HepG2 (cell line): ENCODE results near the gene NDE1. TPM values are rescaled to one million over a fixed set of nuclear protein-coding genes. Genes with fewer than 3 reads are reported as not detected.

ENCODE experiments used
- AKAP8 ChIP-seq: sonication (generic); formaldehyde crosslinking; IDR thresholded peaks from 2 replicates; pipeline ENCODE4 v1.5.1; 2020; ENCODE audit warnings: mild to moderate bottlenecking, missing genetic modification reagents
- BATF2 ChIP-seq: sonication (generic); formaldehyde crosslinking; IDR thresholded peaks from 2 replicates; pipeline ENCODE4 v1.8.0; 2022; ENCODE audit warnings: mild to moderate bottlenecking, missing genetic modification reagents, moderate library complexity
- ETV6 ChIP-seq: sonication (generic); formaldehyde crosslinking; conservative IDR thresholded peaks from 2 replicates; pipeline ENCODE4 v1.4.0; 2020; ENCODE audit warnings: missing genetic modification reagents
- FOXP1 ChIP-seq, 2 experiments: fragments of 450-650 bp in 1 of 2; IDR thresholded peaks; 2 replicates each; pipeline ENCODE4 v1.6.1; 2017 to 2018; ENCODE audit warnings: antibody characterized with exemption in 1 of 2
- HNF1A ChIP-seq, 2 experiments: sonication (generic) in 1 of 2; formaldehyde crosslinking in 1 of 2; IDR thresholded peaks; 2 replicates each; pipeline versions ENCODE4 v1.4.0 to v1.6.1; 2016 to 2020; ENCODE audit warnings: borderline replicate concordance in 1 of 2, low read depth in 1 of 2, mild to moderate bottlenecking in 1 of 2, missing genetic modification reagents in 1 of 2
- NFATC3 ChIP-seq: sonication (generic); formaldehyde crosslinking; IDR thresholded peaks from 2 replicates; pipeline ENCODE4 v1.5.1; 2020; ENCODE audit warnings: mild to moderate bottlenecking, missing genetic modification reagents
- SALL1 ChIP-seq: sonication (generic); formaldehyde crosslinking; IDR thresholded peaks from 2 replicates; pipeline ENCODE4 v1.8.0; 2022; ENCODE audit warnings: mild to moderate bottlenecking, missing genetic modification reagents
- SMARCC2 ChIP-seq: fragments of 450-650 bp; IDR thresholded peaks from 2 replicates; pipeline ENCODE4 v1.6.1; 2017; ENCODE audit warnings: antibody characterized with exemption, mild to moderate bottlenecking
- TSC22D2 ChIP-seq: sonication (generic); formaldehyde crosslinking; IDR thresholded peaks from 2 replicates; pipeline ENCODE4 v1.5.1; 2020; ENCODE audit warnings: missing genetic modification reagents, mild to moderate bottlenecking, borderline replicate concordance
- ZIK1 ChIP-seq: sonication (generic); formaldehyde crosslinking; IDR thresholded peaks from 2 replicates; pipeline ENCODE4 v1.5.0; 2020; ENCODE audit warnings: mild to moderate bottlenecking, low read depth, missing genetic modification reagents, borderline replicate concordance
- ZNF205 ChIP-seq: IDR thresholded peaks from 2 replicates; pipeline ENCODE4 v1.6.1; 2018; ENCODE audit warnings: missing biosample characterization, missing genetic modification reagents
- ZNF235 ChIP-seq: sonication (generic); formaldehyde crosslinking; IDR thresholded peaks from 2 replicates; pipeline ENCODE4 v1.8.1; 2023; ENCODE audit warnings: mild to moderate bottlenecking, missing genetic modification reagents, borderline replicate concordance
- ZNF253 ChIP-seq: sonication (generic); formaldehyde crosslinking; IDR thresholded peaks from 2 replicates; pipeline ENCODE4 v1.8.0; 2022; ENCODE audit warnings: mild to moderate bottlenecking, missing genetic modification reagents, borderline replicate concordance
- ZNF280B ChIP-seq: sonication (generic); formaldehyde crosslinking; IDR thresholded peaks from 2 replicates; pipeline ENCODE4 v1.5.0; 2020; ENCODE audit warnings: missing genetic modification reagents, mild to moderate bottlenecking, borderline replicate concordance
- ZNF362 ChIP-seq: sonication (generic); formaldehyde crosslinking; IDR thresholded peaks from 2 replicates; pipeline ENCODE4 v1.4.0; 2020; ENCODE audit warnings: missing genetic modification reagents, mild to moderate bottlenecking, borderline replicate concordance
- ZNF513 ChIP-seq: sonication (generic); formaldehyde crosslinking; conservative IDR thresholded peaks from 2 replicates; pipeline ENCODE4 v1.5.0; 2020; ENCODE audit warnings: missing genetic modification reagents
- ZNF572 ChIP-seq: sonication (generic); formaldehyde crosslinking; IDR thresholded peaks from 2 replicates; pipeline ENCODE4 v1.5.1; 2020; ENCODE audit warnings: mild to moderate bottlenecking, missing genetic modification reagents
- polyA plus RNA-seq, 8 experiments: library from polyadenylated mRNA; depleted of rRNA in 3 of 8; stranded (reverse) in 7 of 8; unstranded in 1 of 8; fragments of >200 nt; fragmentation: Illumina TruSeq in 4 of 8; extraction: Trizol in 4 of 8; gene quantifications; 2 replicates each; pipeline versions ENCODE4 v1.2.1 to v1.2.3, GENCODE V29; 2011 to 2016; ENCODE audit warnings: low read depth in 4 of 8, missing spikeins in 1 of 8, mixed read lengths in 1 of 8; ENCODE audit not compliant: insufficient read depth in 1 of 8
- total RNA-seq, 5 experiments: library from RNA; depleted of rRNA; stranded (reverse); fragments of >200 nt; fragmentation: Illumina TruSeq; extraction: Trizol; gene quantifications; 2 replicates each; pipeline ENCODE4 v1.2.3, GENCODE V29; 2016; ENCODE audit warnings: low read depth in 1 of 5

NDE1 gene
- total and polyA plus RNA-seq, 2 of the 13 experiments (the other 11 are each of a cell fraction or from before 2014, with no cell fraction given): 40.9 to 72.5 TPM

- no peak for TF ChIP-seq ZNF280B
- TF ChIP-seq TSC22D2 (CRISPR knock-in tag): no peak
- TF ChIP-seq SALL1: peak; percentile 78
- TF ChIP-seq ETV6 (CRISPR knock-in tag): peak; percentile 46; the same call in 1 of the 2 replicates
- 0 out of 2 replicates have a peak, but pooled peaks have one; percentile 44 for TF ChIP-seq AKAP8
- no peak; the same call in 1 of the 2 replicates for TF ChIP-seq ZIK1 (CRISPR knock-in tag)
- TF ChIP-seq ZNF572: no peak
- peak; percentile 72; the same call in 1 of the 2 replicates for TF ChIP-seq BATF2 (CRISPR knock-in tag)
- no peak for TF ChIP-seq ZNF235 (CRISPR knock-in tag)
- TF ChIP-seq HNF1A (IDR thresholded peaks at IDR 0.05; ENCODE audit: low read depth): no peak
- TF ChIP-seq HNF1A (CRISPR knock-in tag; IDR thresholded peaks at IDR 0.05; ENCODE audit: borderline replicate concordance): peak; percentile 34; the same call in 1 of the 2 replicates
- TF ChIP-seq SMARCC2: no peak
- TF ChIP-seq ZNF362 (CRISPR knock-in tag): peak; percentile 95
- TF ChIP-seq NFATC3: no peak
- no peak for TF ChIP-seq ZNF513 (CRISPR knock-in tag)
- TF ChIP-seq FOXP1 (IDR thresholded peaks at IDR 0.05): no peak
- no peak for TF ChIP-seq FOXP1 (CRISPR knock-in tag; IDR thresholded peaks at IDR 0.05)
- no peak; the same call in 1 of the 2 replicates for TF ChIP-seq ZNF253 (CRISPR knock-in tag)
- no peak for TF ChIP-seq ZNF205 (CRISPR knock-in tag)
Measured at GRCh38 chr16:15650019-15650697, at the start of gene NDE1 (continued).
